A673 (cell line): ENCODE results near the gene ADI1. TPM values are rescaled to one million over a fixed set of nuclear protein-coding genes. Genes with fewer than 3 reads are reported as not detected.

ENCODE experiments used
- BruUV-seq: library from RNA; stranded (reverse); fragments of 400-500 nt; replicated peaks from 2 replicates; lab custom pipeline; 2021; lab: Mats Ljungman, UMichigan
- CTCF ChIA-PET: fragments of 300-600 bp; sonication (Branson Sonifier 250); formaldehyde crosslinking; loops from one replicate; lab custom pipeline; 2022; ENCODE audit warnings: antibody characterized with exemption; lab: Charles Lee
- POLR2A ChIA-PET: fragments of 300-600 bp; sonication (Branson Sonifier 250); formaldehyde crosslinking; loops from one replicate; lab custom pipeline; 2022; ENCODE audit warnings: antibody characterized with exemption; ENCODE audit not compliant: low non-redundant PET; lab: Charles Lee
- DNase-seq: peaks from one replicate; pipeline ENCODE4 v3.0.0-alpha.2; 2015; ENCODE audit warnings: low spot score
- H3K27ac ChIP-seq: fragments of 200-600 bp; sonication (generic); 2 replicates; pipeline ENCODE4 v1.5.1; 2016; ENCODE audit warnings: mixed run types, low read depth, mild to moderate bottlenecking, mixed read lengths, antibody characterized with exemption, low read length; ENCODE audit not compliant: poor library complexity, severe bottlenecking
- H3K27me3 ChIP-seq: fragments of 200-600 bp; sonication (generic); replicated peaks from 2 replicates; pipeline ENCODE4 v1.6.1; 2017; ENCODE audit warnings: mixed run types, low read depth, mild to moderate bottlenecking, mixed read lengths, antibody characterized with exemption, low read length; ENCODE audit not compliant: insufficient read depth, poor library complexity
- H3K36me3 ChIP-seq: fragments of 200-600 bp; sonication (generic); 2 replicates; pipeline ENCODE4 v1.6.1; 2016; ENCODE audit warnings: mixed run types, mild to moderate bottlenecking, mixed read lengths, antibody characterized with exemption, low read length; ENCODE audit not compliant: insufficient read depth, poor library complexity, severe bottlenecking
- H3K4me1 ChIP-seq: fragments of 200-600 bp; sonication (generic); 2 replicates; pipeline ENCODE4 v1.6.1; 2017; ENCODE audit warnings: mixed run types, mild to moderate bottlenecking, mixed read lengths, antibody characterized with exemption, low read length; ENCODE audit not compliant: insufficient read depth, poor library complexity, severe bottlenecking
- H3K4me3 ChIP-seq: fragments of 200-600 bp; sonication (generic); 2 replicates; pipeline ENCODE4 v1.5.1; 2016; ENCODE audit warnings: low read depth, mixed run types, mild to moderate bottlenecking, mixed read lengths, low read length; ENCODE audit not compliant: poor library complexity, severe bottlenecking
- H3K9me3 ChIP-seq: fragments of 200-600 bp; sonication (generic); 2 replicates; pipeline ENCODE4 v1.6.1; 2016; ENCODE audit warnings: mixed run types, low read depth, mild to moderate bottlenecking, mixed read lengths, antibody characterized with exemption, low read length; ENCODE audit not compliant: poor library complexity, severe bottlenecking
- CTCF ChIP-seq: fragments of 300-800, 200-600 bp; sonication (generic); conservative IDR thresholded peaks from 2 replicates; pipeline ENCODE4 v1.5.1; 2017; ENCODE audit warnings: low read depth, mild to moderate bottlenecking, antibody characterized with exemption, low read length, moderate library complexity, mixed read lengths
- EZH2 ChIP-seq: fragments of 200-600 bp; sonication (generic); IDR thresholded peaks from 2 replicates; pipeline ENCODE4 v1.6.1; 2017; ENCODE audit warnings: borderline replicate concordance, low read depth, mild to moderate bottlenecking, mixed read lengths, antibody characterized with exemption, low read length; ENCODE audit not compliant: poor library complexity, severe bottlenecking
- intact Hi-C: fragments of 100-400 bp; cut with micrococcal nuclease; formaldehyde crosslinking; loops from one replicate; pipeline ENCODE4 v1.10.0; 2022; ENCODE audit not compliant: unreplicated experiment
- total RNA-seq: library from RNA; stranded (reverse); gene quantifications from 2 replicates; pipeline ENCODE4 v1.2.3, GENCODE V29; 2021

Gene ADI1
- total RNA-seq, 1 experiment from 2014 or later, result 68.3 TPM

- peaks cover 11% of the 10 kb centered on the region for H3K36me3 ChIP-seq
- no peaks in the 10 kb centered on the region for H3K9me3 ChIP-seq
- H3K4me3 ChIP-seq, result no peak overlapping the region
- CTCF ChIA-PET, result interaction anchor here (0.7 to 1.1 kb wide), 2 partner anchors 10 to 181 kb away, joined by 3 to 6 read pairs; no protein-coding TSS in a partner anchor
- H3K4me1 ChIP-seq, result no peaks in the 10 kb centered on the region
- no peak for DNase-seq
- TF ChIP-seq EZH2, result no peak
- no peak for TF ChIP-seq CTCF
- no peak overlapping the region for H3K27ac ChIP-seq
- BruUV-seq, result no TSS peak
- intact Hi-C loops, result no loop called here
- H3K27me3 ChIP-seq, result no peaks in the 10 kb centered on the region
- POLR2A ChIA-PET, result no interaction called here
Observed at GRCh38 chr2:3451926-3452671, 67.2 kb downstream of the ADI1 start.

GRCh38 chr2:3451169-3451568 lies 68.2 kb downstream of the ADI1 start:
- H3K36me3 ChIP-seq, result peaks cover 9% of the 10 kb centered on the region

GRCh38 chr2:3450385-3451010 lies 68.8 kb downstream of the ADI1 start:
- BruUV-seq, result no TSS peak
- peaks cover 8% of the 10 kb centered on the region for H3K36me3 ChIP-seq
- TF ChIP-seq EZH2, result no peak
- TF ChIP-seq CTCF, result no peak
- no peak overlapping the region for H3K4me3 ChIP-seq
- H3K27me3 ChIP-seq, result no peaks in the 10 kb centered on the region
- ChIA-PET CTCF (no interaction called here), POLR2A (no interaction called here)
- intact Hi-C loops, result no loop called here
- no peak overlapping the region for H3K27ac ChIP-seq
- DNase-seq, result no peak
- H3K9me3 ChIP-seq, result no peaks in the 10 kb centered on the region
- no peaks in the 10 kb centered on the region for H3K4me1 ChIP-seq

More at GRCh38 chr2:3451169-3451568, 68.2 kb downstream of the ADI1 start:
- H3K4me3 ChIP-seq, result no peak overlapping the region
- no peak for DNase-seq
- BruUV-seq, result no TSS peak
- ChIA-PET POLR2A (no interaction called here), CTCF (no interaction called here)
- no peaks in the 10 kb centered on the region for H3K9me3 ChIP-seq
- intact Hi-C loops, result no loop called here
- no peaks in the 10 kb centered on the region for H3K4me1 ChIP-seq
- H3K27ac ChIP-seq, result no peak overlapping the region
- no peaks in the 10 kb centered on the region for H3K27me3 ChIP-seq
- no peak for TF ChIP-seq CTCF
- no peak for TF ChIP-seq EZH2
